ENCODE results near the gene NEURL1.

GRCh38 chr10:103501186-103501585 is 7.7 kb downstream of the NEURL1 start:
- TF ChIP-seq POLR2AphosphoS5 (IDR thresholded peaks at IDR 0.05) (no peak), CTCF (IDR thresholded peaks at IDR 0.05) (no peak)

Measured in stomach (tissue), 4 donors.